ENCODE data around the gene PCNX4.

Gene PCNX4

DNA sequence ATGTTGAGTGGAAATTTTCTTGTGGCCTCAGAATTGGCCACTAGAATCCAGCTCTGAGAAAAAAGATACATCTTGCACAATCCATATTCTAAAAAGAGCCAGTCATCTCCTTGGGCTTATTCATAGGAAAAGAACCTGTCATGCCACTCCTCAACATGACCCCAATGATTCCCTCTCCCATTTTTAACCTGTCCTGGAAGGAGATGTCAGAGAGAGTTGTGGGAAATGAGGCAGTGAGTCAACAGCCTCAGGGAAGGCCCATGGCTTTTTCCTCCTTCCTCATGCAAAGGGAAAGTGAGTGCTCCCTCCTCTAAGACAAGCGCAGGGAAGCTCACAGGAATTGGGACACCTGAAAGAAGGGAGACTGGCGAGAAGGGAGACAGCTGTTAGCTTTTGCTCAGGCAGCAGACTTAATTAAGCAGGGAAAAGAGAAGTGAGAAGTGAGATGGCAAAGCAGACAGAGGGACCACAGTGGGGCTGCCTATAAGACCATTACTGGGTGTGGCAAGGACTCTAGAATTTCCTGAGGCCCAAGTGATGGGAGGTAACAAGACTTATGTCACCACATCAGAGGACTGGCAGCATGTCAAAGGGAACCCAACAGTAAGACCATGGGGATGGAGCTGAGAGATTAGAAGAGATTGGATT, 83.7 kb downstream of the PCNX4 start:
- no peak for DNase-seq

- DNase-seq, result no peak
Observed at GRCh38 chr14:60178164-60178563, 86.4 kb downstream of the PCNX4 start.

DNA sequence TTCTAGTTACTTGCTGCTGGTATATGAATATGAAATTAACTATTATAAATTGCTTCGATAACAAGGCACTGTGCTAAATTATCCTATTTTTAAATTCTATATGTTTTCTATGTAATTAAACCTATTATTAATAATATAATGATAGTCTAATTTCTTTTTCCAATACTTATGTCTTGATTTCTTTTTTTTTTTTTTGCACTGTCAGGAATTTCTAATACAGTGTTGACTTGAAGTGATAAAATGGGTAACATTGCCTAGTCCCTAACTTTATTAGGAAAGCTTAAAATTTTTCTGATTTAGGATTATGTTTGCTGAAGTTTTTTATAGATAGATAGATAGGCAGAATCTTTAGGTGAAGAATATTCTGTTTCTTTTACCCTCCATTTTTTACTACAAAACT, 87.1 kb downstream of the PCNX4 start:
- no peak for DNase-seq

DNA sequence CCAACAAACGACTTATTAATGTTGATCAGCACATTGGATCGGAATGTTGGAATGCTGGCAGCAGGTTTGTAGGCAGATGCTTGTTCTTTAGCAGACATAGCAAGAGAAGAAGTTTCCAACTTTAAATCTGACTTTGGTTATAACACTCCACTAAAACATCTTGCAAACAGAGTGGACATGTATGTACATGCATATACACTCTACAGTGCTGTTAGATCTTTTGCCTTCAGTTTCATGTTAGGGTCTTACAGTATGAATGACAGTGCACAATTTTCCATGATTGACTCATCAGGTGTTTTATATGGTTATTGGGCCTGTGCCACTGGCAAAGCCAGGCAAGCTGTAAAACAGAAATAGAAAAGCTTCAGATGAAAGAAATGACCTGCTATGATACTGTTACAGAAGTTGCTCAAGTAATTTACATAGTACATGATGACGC, 87.7 kb downstream of the PCNX4 start:
- DNase-seq, result no peak

DNA sequence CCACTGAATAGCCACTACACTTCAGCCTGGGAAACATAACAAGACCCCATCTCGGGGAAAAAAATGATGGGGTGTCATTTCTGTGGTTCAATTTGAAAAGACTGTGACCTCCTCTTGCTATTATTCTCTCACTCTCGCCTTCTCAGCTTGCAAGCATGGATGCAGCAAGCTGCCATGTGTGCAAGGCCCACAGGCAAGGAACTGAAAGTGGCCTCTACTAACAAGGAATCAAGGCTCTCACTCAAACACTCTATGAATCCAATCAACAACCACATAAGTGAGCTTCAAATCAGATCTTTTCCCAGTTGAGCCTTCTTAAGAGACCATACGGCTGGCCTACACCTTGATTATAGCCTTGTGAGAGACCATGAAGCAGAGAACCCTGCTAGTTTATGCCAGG, 91.4 kb downstream of the PCNX4 start:
- DNase-seq, result no peak

DNA sequence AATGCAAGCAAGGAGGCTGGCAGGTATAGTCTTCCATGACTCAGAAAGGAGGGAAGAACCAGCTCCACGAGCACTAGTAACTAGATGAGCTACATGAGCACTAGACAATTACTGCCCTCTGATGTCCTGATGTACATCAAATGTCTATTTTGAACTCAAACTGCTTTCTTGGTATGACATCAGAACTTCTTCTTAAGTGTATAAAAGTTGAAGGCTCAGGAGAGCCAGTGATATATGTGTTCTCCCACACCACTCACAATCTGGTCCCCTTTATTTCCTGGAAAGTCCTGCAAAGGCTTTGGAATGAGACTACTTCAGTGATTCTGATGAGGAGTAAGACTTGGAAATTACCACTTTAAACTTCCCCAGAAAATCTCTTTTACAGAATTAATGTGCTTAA, 92.0 kb downstream of the PCNX4 start:
- DNase-seq, result no peak

GRCh38 chr14:60184146-60184904, 92.6 kb downstream of the PCNX4 start:
- DNase-seq, result peak; percentile 81

- no peak for DNase-seq
Observed at GRCh38 chr14:60184905-60185555, 93.3 kb downstream of the PCNX4 start.

DNA sequence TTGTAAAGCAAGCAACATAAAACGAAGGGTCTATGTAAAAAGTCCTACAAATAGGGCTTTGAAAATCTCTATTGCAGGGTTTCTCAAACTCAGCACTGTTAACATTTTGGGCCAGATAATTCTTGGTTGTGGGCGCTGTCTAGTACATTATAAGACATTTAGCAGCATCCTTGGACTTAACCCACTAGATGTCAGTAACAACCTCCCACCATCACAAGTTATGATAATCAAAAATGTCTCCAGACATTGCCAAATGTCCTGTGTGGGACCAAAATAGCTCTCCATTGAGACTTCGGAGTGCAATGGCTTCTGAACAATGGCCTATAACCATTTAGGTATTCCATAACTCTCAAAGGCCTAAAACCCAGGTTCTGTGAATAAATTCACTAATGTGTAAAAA, 96.4 kb downstream of the PCNX4 start:
- DNase-seq, result peak; percentile 15

GRCh38 chr14:60188696-60189095, 97.0 kb downstream of the PCNX4 start:
- no peak for DNase-seq

GRCh38 chr14:60189923-60190840, 98.5 kb downstream of the PCNX4 start:
- DNase-seq, result peak; percentile 23

DNA sequence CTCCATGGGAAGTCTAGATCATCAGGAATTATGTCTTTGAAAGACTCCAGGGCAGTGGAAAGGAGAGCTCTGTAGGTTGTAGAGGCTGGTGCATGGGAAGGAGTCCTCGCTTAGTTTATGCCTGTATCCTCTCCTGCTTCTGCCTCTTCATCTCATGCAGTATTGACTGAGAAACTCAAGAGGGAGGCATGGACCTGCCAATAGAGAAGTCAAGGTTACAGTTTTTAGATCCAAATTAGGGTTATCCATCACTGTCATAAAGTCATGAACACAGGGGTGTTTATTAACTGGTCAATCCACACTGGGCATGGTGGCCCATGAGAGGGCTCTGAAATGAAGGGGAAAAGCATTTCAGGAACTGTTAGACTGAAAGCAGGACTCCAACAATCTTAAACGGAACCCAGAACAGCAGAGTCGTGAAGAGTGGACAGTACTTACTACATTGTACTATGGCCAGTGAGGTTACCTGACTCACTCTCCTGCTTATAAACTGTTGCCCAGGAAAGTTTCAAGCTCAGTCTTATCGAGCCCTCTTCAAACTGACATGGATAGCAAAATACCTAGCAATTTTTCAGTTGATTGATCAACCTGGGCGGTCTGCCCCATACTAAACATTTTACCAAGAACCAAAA, 103.6 kb downstream of the PCNX4 start:
- no peak for DNase-seq

GRCh38 chr14:60196291-60196690, 104.6 kb downstream of the PCNX4 start:
- no peak for DNase-seq

DNA sequence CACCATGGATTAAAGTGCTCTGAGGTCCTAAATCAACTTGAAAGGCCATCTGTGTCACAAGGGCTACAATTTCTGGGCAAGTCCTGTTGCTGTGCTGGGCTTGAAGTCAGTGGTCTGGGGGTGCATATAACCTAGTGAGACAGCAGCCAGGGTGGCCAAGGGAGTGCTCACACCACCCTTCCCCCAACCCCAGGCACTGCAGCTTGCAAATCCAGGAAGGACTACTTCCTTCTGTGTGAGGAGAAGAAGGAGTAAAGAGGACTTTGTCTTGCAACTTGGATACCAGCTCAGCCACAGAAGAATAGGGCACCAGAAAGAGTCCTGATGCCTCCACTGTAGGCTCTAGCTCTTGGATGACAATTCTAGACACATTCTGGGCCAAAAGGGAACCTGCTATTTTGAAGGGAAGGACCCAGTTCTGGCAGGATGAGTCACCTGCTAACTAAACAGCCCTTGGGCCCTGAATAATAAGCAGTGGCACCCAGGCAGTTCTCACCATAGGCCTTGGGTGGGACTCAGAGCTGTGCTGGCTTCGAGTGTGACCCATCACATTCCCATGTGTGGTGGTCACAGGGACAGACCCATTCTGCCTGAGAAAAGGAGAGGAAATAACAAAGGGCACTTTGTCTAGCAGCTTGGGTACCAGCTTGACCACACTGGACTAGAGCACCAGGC, 106.0 kb downstream of the PCNX4 start:
- no peak for DNase-seq

- no peak for DNase-seq
Observed at GRCh38 chr14:60199321-60199720, 107.6 kb downstream of the PCNX4 start.

DNA sequence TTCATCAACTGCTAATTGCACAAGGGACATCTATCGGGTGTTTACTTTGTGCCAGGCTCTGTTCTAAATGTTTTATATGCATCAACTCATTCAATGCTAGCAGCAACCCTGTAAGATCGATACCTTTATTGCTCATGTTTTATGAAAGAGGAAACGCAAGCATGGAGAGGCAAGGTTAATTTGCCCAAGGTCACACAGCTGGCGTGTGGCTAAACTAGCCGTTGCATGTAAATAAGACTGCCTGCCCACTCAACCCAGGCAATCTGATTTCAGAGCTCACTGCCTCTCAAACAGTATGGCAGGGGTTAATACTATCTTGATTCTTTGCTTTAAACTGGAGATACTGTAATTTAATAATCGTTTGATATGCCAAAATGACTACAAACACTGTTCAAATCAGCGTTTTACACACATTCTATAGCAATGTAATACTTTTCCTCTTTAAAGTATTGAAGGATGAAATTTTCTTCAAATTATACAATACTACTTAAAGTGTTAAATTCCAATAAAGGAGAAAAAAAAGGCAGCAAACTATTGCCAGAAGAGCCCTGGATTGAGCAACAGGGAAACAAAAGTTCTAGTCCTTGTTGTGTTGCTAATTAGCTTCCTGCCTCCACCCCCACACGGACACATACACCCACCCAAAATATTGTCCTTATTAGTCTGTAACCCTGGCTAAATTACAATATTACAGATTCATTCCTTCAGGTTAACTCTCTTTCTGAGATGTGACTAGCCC, 112.5 kb downstream of the PCNX4 start:
- peak; percentile 57 for DNase-seq

DNA sequence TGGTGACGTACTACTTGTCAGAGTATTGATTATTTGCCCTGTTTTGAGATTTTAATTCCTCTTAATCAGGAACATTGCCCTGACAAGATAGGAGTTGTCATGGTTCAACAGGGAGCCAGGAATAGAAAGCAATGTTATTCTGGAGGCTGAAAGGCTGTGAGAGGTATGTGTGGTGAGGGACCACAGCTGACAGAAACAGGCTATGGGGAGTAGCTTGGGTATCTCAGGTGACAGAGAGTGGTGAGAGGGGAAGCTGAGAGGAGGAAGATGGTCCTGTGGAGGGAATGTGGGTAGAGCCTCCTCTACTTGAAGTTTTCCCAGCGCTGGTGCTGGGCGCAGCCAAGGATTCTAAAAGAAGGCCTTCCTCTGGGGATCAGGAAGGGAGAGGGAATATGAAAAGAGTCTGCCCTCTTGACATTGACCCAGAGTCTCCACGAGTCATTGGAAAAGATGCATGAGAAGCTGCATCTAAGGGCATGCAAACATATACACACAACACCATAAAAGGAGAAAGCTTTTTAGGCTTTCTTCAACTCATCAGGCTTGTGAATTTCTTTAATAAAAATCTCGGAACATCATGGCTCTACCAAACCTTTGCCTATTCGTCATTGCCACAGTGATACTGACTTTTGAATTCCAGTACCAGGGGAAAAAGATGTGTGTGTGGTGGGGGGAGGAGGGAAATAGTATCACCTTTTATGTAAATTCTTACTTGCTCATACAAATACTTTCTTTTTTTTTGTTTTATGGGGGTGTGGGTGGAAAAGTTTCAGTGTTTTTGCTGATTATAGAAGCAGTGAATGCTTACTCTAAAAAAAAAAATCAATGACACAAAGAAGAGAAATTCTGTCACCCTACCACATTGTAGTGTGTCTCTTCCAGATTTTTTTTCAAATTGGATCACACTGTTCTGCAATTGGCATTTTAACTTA, 113.4 kb downstream of the PCNX4 start:
- no peak for DNase-seq

- no peak for DNase-seq
Observed at GRCh38 chr14:60206249-60206670, 114.5 kb downstream of the PCNX4 start.

DNA sequence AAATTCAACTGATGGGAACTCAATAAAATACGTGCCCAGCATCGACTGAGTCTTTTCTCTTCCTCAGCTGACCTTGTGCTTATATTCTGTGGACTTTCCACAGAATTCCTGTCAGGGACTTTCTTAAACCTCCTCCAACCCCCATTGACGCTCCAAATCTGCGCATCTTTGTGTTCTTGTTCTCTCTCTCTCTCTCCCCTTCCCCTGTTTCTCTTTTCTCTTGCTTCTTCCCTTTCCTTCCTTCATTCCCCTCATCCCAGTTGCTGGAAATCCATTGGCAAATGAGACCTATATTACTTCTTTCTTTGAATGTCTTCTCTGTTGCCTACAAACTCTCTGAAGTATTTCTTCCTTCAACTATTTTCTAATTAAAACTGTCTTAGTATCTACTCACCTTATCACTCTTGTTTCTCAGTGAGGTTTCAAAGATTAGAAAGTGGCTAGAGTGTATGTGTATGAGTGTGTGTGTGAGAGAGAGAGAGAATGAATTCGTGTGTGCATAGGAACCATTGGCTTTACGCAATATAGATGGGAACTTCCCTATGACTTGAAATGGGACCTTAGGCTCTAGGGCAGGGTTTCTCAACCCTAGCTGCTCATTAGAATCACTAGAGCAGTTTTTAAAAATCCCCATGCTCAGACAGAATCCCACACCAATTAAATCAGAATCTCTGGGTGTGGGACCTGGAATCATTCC, 115.3 kb downstream of the PCNX4 start:
- no peak for DNase-seq
